Esophagus squamous epithelium (tissue), 4 donors: Measurements from ENCODE around the gene CNTD1.

Experiments used
- POLR2A ChIP-seq, 4 donors: fragments of 450-650 bp; IDR thresholded peaks; one replicate each; pipeline ENCODE4 v1.6.1; 2017; ENCODE audit warnings: antibody characterized with exemption in 4 of 4, mild to moderate bottlenecking in 4 of 4, moderate library complexity in 3 of 4
- TF ChIP-seq, protein P1 (sequence below), 6 experiments: fragments of 450-650 bp in 4 of 6; fragments of 200-600 bp in 2 of 6; sonication (generic) in 2 of 6; IDR thresholded peaks; one replicate each; pipeline ENCODE4 v1.5.1; 2016 to 2019; ENCODE audit warnings: antibody characterized with exemption in 6 of 6, mild to moderate bottlenecking in 4 of 6, moderate library complexity in 4 of 6

DNA sequence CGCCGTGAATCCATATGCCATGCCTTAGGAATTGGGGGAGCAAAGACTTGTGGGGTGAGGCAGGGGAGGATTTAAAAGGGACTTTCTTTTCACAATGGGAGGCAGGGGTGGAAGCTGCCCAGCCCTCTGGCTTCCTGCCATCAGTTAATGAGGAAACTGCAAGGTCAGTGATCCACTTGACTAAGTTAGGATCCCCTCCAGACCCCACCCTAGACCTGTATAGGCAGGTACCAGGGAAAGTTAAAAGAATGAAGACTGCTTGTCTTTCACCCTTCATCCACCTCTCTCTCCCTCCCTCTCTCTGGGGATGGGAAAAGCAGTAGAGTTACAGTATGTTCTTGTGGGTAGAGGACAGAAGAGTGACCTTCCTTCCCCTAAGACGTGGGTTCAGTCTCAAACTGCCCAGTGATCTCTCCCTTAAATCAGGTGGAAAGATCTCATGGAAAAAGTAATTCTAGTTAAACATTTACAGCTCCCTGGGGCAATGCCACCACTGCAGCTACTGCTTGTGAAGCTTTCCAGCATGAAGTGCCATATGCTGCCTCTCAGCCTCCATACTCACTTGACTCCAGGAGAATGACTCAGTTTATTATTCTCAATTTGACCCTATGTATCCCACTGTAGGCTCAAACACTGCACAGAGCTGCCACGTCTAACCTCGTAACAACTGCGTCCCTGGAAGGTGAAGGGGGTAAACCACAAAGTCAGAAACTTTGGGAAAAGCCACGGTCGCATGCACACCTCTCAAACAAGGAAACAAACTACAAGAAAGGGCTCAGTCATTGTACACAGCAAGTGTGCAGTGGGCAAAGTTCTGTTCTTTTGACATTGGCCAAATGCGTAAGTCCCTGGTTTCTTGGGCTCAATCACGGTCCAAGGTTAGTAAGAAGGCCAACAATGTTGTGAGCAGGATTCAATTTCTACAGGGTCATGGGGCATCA lies 1.3 kb upstream of the CNTD1 start:
- TF ChIP-seq, protein P1, sequence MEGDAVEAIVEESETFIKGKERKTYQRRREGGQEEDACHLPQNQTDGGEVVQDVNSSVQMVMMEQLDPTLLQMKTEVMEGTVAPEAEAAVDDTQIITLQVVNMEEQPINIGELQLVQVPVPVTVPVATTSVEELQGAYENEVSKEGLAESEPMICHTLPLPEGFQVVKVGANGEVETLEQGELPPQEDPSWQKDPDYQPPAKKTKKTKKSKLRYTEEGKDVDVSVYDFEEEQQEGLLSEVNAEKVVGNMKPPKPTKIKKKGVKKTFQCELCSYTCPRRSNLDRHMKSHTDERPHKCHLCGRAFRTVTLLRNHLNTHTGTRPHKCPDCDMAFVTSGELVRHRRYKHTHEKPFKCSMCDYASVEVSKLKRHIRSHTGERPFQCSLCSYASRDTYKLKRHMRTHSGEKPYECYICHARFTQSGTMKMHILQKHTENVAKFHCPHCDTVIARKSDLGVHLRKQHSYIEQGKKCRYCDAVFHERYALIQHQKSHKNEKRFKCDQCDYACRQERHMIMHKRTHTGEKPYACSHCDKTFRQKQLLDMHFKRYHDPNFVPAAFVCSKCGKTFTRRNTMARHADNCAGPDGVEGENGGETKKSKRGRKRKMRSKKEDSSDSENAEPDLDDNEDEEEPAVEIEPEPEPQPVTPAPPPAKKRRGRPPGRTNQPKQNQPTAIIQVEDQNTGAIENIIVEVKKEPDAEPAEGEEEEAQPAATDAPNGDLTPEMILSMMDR (IDR thresholded peaks at IDR 0.05) = no peak
- TF ChIP-seq POLR2A (IDR thresholded peaks at IDR 0.05) = no peak
